ENCODE results near the gene BRSK2.

Gene BRSK2

GRCh38 chr11:1448882-1449281 is 59.1 kb downstream of the BRSK2 start:
- no peak overlapping the region for H3K27ac Mint-ChIP-seq
- no peak overlapping the region for H3K4me3 Mint-ChIP-seq
- no peaks in the 10 kb centered on the region for H3K27me3 Mint-ChIP-seq
- DNase-seq (no peak), ATAC-seq (no peak)
- no peaks in the 10 kb centered on the region for H3K36me3 Mint-ChIP-seq (ENCODE audit: low read depth)
- H3K9me3 Mint-ChIP-seq: no peaks in the 10 kb centered on the region
- no peaks in the 10 kb centered on the region for H3K4me1 Mint-ChIP-seq

DNA sequence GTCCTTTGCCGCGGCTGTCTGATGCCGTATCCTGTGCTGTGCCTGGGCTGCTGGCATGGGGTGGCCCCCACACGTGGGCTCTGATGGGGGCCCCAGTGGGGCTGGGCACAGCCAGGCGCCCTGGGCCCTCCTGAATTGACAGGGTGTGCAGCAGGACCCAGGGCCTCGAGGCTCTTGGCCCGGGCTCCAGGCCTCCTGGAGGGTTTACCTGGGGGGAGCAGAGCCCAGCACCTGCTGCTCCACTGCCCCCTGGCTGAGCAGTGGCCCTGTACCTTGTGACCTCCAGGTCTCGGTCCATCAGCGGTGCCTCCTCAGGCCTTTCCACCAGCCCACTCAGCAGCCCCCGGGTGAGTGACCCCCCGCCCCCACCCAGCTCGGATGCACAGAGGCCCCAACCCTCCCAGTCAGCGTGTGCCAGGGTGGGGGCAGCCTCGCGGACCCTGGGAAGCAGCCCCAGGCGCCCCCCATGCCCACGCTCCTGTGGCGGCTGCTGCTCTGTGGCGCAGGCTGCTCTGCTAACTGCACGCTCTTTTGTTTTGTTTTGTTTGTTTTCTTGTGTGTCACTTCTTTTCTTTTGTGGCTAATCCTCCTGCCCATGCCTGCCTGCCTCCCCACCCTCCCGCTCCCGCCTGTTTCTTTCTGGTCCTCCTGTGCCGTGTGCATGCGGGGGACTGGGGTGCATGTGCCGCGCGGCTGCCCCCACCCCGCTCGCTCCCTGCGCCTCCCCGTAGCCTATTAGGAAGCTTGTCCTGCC is 59.9 kb downstream of the BRSK2 start:
- Mint-ChIP-seq H3K4me1 (no peaks in the 10 kb centered on the region), H3K9me3 (no peaks in the 10 kb centered on the region), H3K27ac (no peak overlapping the region), H3K4me3 (no peak overlapping the region), H3K27me3 (no peaks in the 10 kb centered on the region), H3K36me3 (ENCODE audit: low read depth) (no peaks in the 10 kb centered on the region)
- no peak for ATAC-seq
- no peak for DNase-seq

DNA sequence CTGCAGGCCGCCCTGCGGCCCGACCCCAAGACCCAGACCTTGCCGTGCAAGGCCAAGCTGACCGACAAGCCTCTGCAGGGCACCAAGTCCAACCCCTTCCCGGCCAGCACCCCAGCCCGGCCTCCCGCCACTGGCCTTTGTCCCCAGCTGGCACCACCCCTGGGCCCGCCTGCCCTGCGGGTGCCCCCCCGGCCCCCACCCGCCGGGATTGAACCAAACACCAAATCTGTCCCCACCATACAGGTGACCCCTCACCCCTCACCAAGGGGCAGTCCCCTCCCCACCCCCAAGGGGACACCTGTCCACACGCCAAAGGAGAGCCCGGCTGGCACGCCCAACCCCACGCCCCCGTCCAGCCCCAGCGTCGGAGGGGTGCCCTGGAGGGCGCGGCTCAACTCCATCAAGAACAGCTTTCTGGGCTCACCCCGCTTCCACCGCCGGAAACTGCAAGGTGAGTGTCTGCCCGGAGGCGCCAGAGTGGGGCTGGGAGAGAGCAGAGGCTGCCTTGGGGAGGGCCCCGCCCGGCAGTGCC is 60.7 kb downstream of the BRSK2 start:
- Mint-ChIP-seq H3K9me3 (no peaks in the 10 kb centered on the region), H3K4me3 (no peak overlapping the region), H3K27ac (no peak overlapping the region), H3K4me1 (no peaks in the 10 kb centered on the region), H3K36me3 (ENCODE audit: low read depth) (no peaks in the 10 kb centered on the region), H3K27me3 (no peaks in the 10 kb centered on the region)
- ATAC-seq (no peak), DNase-seq (no peak)

DNA sequence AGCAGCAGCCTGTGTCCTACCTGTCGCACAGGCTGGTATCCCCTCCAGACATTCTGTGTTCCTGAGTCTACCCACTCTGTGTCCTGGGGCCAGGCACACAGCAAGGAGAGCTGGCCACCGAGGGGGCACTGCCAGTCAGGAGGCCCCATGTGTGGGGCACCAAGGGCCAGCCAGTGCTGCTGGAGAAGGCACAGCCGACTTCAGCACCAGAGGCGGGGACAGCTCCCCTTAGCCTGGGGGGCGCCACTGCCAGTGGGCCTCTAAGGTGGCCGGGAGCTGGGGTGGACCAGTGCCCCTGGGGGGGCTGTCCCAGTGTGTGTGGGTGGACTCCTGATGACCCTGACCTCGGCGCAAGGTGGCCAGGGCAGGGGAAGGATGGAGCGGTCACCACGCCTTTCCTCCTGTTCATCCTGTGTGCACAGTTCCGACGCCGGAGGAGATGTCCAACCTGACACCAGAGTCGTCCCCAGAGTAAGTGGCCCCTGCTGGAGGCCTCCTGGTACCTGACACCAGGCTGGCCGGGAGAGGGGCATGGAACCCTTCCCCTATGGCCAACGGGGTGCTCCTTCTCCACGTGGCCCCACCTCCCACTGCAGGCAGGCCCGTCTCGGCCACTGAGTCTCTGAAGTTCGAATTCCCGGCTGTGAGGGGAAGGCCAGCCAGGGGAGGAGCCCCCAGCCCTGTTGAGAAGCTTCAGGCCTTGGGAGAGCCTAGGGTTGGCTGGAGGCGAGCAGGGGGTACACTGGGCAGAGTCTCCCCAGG is 61.4 kb downstream of the BRSK2 start:
- H3K36me3 Mint-ChIP-seq (ENCODE audit: low read depth): no peaks in the 10 kb centered on the region
- ATAC-seq: no peak
- H3K4me3 Mint-ChIP-seq: no peak overlapping the region
- no peaks in the 10 kb centered on the region for H3K27me3 Mint-ChIP-seq
- no peak for DNase-seq
- no peaks in the 10 kb centered on the region for H3K9me3 Mint-ChIP-seq
- H3K27ac Mint-ChIP-seq: no peak overlapping the region
- no peaks in the 10 kb centered on the region for H3K4me1 Mint-ChIP-seq

DNA sequence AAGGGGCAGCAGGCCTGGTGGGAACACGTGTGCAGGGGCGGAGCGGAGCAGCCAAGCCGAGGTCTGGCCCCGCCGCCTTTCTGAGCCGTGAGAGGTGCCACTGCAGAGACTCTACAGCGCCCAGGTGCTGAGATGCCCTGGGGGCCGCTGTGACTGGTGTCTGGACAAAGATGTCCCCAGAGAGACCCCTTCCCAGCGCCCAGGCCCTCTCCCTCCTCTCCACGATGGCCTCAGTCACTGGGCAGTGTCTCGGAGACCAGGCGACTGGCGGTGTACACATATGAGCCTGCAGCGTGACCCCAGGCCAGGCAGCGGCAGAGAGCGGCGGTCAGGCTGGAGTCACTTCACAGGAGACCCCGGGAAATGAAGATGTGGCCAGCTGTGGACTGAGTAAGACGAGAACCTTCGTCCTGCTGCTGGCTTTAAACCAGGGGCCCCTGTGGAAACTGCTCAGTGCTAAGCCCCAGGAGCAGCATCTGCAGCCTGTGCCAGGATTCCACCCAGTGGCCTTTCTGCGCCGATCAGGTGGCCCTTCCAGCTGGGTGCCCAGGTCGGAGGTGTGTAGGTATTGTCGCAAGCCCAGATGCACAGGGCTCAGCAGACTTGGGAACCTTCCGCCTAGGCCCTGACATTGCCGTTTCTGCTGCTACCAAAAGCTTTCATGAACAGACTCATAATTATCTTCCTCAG is 62.2 kb downstream of the BRSK2 start:
- Mint-ChIP-seq H3K4me3 (no peak overlapping the region), H3K9me3 (no peaks in the 10 kb centered on the region), H3K27ac (no peak overlapping the region), H3K36me3 (ENCODE audit: low read depth) (no peaks in the 10 kb centered on the region), H3K27me3 (no peaks in the 10 kb centered on the region), H3K4me1 (no peaks in the 10 kb centered on the region)
- no peak for DNase-seq
- no peak for ATAC-seq

GRCh38 chr11:1452744-1453143 is 63.0 kb downstream of the BRSK2 start:
- H3K9me3 Mint-ChIP-seq: no peaks in the 10 kb centered on the region
- DNase-seq: no peak
- no peak overlapping the region for H3K4me3 Mint-ChIP-seq
- H3K36me3 Mint-ChIP-seq (ENCODE audit: low read depth): no peaks in the 10 kb centered on the region
- no peak overlapping the region for H3K27ac Mint-ChIP-seq
- H3K4me1 Mint-ChIP-seq: no peaks in the 10 kb centered on the region
- no peaks in the 10 kb centered on the region for H3K27me3 Mint-ChIP-seq
- no peak for ATAC-seq

DNA sequence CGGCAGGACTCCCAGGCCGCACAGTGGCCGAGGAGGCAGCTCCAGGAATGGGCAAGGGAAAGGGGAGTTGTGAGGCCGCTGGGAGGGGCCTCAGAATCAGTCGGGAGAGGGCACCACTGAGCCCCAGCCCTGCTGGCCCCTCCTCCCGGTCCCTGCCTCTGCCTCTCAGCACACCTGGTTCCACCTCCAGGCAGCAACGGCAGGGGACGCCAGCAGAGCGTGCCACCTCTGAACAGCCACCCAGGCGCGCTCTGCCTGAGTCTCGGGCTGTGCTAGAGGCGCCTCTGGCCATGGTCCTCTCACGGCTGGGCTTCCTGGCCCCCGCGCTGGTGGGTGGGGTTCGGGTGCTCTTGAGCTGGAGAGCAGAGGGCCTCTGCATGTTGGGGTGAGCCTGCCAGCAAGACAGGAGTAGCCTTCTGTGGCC is 63.9 kb downstream of the BRSK2 start:
- DNase-seq (peak; percentile 12), ATAC-seq (no peak)
- Mint-ChIP-seq H3K36me3 (ENCODE audit: low read depth) (no peaks in the 10 kb centered on the region), H3K4me1 (no peaks in the 10 kb centered on the region), H3K9me3 (no peaks in the 10 kb centered on the region), H3K27me3 (no peaks in the 10 kb centered on the region), H3K27ac (no peak overlapping the region), H3K4me3 (no peak overlapping the region)

GRCh38 chr11:1454576-1454975 is 64.8 kb downstream of the BRSK2 start:
- Mint-ChIP-seq H3K4me3 (no peak overlapping the region), H3K4me1 (no peaks in the 10 kb centered on the region), H3K9me3 (no peaks in the 10 kb centered on the region), H3K27ac (no peak overlapping the region), H3K27me3 (no peaks in the 10 kb centered on the region), H3K36me3 (ENCODE audit: low read depth) (no peaks in the 10 kb centered on the region)
- DNase-seq (no peak), ATAC-seq (no peak)

- H3K4me3 Mint-ChIP-seq: no peak overlapping the region
- no peak for ATAC-seq
- no peak for DNase-seq
- no peaks in the 10 kb centered on the region for H3K4me1 Mint-ChIP-seq
- no peaks in the 10 kb centered on the region for H3K36me3 Mint-ChIP-seq (ENCODE audit: low read depth)
- H3K27ac Mint-ChIP-seq: no peak overlapping the region
- H3K27me3 Mint-ChIP-seq: no peaks in the 10 kb centered on the region
- no peaks in the 10 kb centered on the region for H3K9me3 Mint-ChIP-seq
Measured at GRCh38 chr11:1455032-1455762, 65.5 kb downstream of the BRSK2 start.

GRCh38 chr11:1455763-1456060 is 66.0 kb downstream of the BRSK2 start:
- Mint-ChIP-seq H3K4me1 (no peaks in the 10 kb centered on the region), H3K9me3 (no peaks in the 10 kb centered on the region), H3K4me3 (no peak overlapping the region), H3K36me3 (ENCODE audit: low read depth) (no peaks in the 10 kb centered on the region), H3K27me3 (no peaks in the 10 kb centered on the region), H3K27ac (no peak overlapping the region)
- no peak for DNase-seq
- ATAC-seq: no peak

- Mint-ChIP-seq H3K27me3 (no peaks in the 10 kb centered on the region), H3K4me3 (no peak overlapping the region), H3K4me1 (no peaks in the 10 kb centered on the region), H3K9me3 (no peaks in the 10 kb centered on the region), H3K27ac (no peak overlapping the region), H3K36me3 (ENCODE audit: low read depth) (no peaks in the 10 kb centered on the region)
- DNase-seq: no peak
- no peak for ATAC-seq
Measured at GRCh38 chr11:1456176-1456575, 66.4 kb downstream of the BRSK2 start.

- Mint-ChIP-seq H3K27me3 (no peaks in the 10 kb centered on the region), H3K4me1 (no peaks in the 10 kb centered on the region), H3K4me3 (no peak overlapping the region), H3K9me3 (no peaks in the 10 kb centered on the region), H3K36me3 (ENCODE audit: low read depth) (no peaks in the 10 kb centered on the region), H3K27ac (no peak overlapping the region)
- ATAC-seq (no peak), DNase-seq (no peak)
Measured at GRCh38 chr11:1456596-1457325, 67.0 kb downstream of the BRSK2 start.

- no peaks in the 10 kb centered on the region for H3K4me1 Mint-ChIP-seq
- no peak overlapping the region for H3K27ac Mint-ChIP-seq
- DNase-seq: no peak
Measured at GRCh38 chr11:1457326-1457680, 67.6 kb downstream of the BRSK2 start.

GRCh38 chr11:1457856-1458255 is 68.1 kb downstream of the BRSK2 start:
- Mint-ChIP-seq H3K27me3 (no peaks in the 10 kb centered on the region), H3K36me3 (ENCODE audit: low read depth) (no peaks in the 10 kb centered on the region), H3K27ac (no peak overlapping the region), H3K4me3 (no peak overlapping the region), H3K4me1 (no peaks in the 10 kb centered on the region), H3K9me3 (no peaks in the 10 kb centered on the region)
- no peak for DNase-seq
- no peak for ATAC-seq

More at GRCh38 chr11:1457326-1457680, 67.6 kb downstream of the BRSK2 start:
- H3K27me3 Mint-ChIP-seq: no peaks in the 10 kb centered on the region
- no peaks in the 10 kb centered on the region for H3K9me3 Mint-ChIP-seq
- no peak for ATAC-seq
- H3K4me3 Mint-ChIP-seq: no peak overlapping the region
- no peaks in the 10 kb centered on the region for H3K36me3 Mint-ChIP-seq (ENCODE audit: low read depth)

All from activated naive CD8-positive, alpha-beta T cell treated with anti-CD3 and anti-CD28 coated beads, Interleukin-2, amount 50 U/mL, for 24 hours (primary cell).